ENCODE results near the gene MRPS34.

Gene MRPS34

GRCh38 chr16:1794221-1794871 lies 21.4 kb upstream of the MRPS34 start:
- no peak for DNase-seq

GRCh38 chr16:1793578-1794220 lies 20.8 kb upstream of the MRPS34 start, which contains the start of gene IGFALS:
TSS of gene IGFALS (minus strand) at chr16:1793705. CDS start at chr16:1793652, 53 bp downstream.
- DNase-seq, result no peak

GRCh38 chr16:1792836-1793577 lies 20.1 kb upstream of the MRPS34 start:
- no peak for DNase-seq

DNA sequence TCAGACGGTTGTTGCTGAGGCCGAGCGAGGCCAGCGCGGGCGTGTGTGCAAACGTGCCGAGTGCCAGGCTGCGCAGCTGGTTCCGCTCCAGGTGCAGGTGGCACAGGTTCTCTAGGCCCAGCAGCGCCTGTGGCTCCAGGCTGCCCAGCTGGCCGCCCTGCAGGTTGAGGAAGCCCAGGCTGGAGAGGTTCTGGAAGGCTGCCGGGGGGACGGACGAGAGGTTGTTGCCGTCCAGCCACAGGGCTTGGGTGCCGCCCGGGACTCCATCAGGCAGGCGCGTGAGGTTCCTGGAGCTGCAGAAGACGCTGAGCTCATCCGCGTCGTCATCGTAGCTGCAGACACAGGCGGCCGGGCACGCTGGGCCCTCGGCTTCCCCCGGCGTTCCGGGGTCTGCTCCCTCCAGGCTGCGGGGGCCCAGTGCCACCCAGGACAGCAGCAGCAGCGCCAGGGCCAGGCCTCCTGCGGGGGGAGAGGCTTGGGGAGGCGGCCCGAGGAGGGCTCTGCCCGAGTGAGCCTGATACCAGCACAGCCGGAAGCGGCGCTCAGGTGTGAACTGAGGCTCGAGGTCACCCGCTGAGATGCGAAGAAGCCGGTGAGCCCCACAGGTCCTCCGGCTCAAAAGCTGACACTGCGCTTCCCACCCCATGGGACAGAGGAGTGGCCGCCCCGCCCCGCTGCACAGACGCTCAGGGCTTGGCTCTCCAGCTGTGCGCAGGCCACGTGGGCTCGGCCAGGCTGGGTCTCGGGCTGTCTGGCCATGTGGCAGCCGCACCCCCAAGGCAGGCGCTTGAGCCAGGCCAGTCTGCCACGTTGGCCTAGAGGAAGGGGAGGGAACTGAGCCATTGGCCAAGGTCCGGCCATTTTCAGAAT lies 19.2 kb upstream of the MRPS34 start:
- no peak for DNase-seq

- DNase-seq, result no peak
Measured at GRCh38 chr16:1791256-1791942, 18.5 kb upstream of the MRPS34 start.

GRCh38 chr16:1790611-1791255 lies 17.8 kb upstream of the MRPS34 start:
- DNase-seq, result no peak

DNA sequence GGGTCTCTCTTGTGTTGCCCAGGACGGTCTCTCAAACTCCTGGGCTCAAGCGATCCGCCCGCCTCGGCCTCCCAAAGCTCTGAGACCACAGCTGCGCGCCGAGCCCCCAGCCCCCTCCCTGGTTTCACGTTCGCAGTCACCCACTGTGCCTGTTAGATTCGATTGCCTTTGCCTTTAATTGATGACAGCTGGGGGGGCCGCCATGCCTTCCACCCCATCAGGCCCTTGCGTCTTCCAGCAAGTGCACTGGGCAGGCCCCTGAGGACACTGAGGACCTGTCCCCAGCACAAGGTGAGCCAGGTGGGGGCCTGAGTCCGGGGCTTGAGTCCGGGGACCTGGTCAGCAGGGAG lies 17.3 kb upstream of the MRPS34 start:
- DNase-seq, result no peak

GRCh38 chr16:1789643-1790045 lies 16.7 kb upstream of the MRPS34 start:
- DNase-seq, result no peak

DNA sequence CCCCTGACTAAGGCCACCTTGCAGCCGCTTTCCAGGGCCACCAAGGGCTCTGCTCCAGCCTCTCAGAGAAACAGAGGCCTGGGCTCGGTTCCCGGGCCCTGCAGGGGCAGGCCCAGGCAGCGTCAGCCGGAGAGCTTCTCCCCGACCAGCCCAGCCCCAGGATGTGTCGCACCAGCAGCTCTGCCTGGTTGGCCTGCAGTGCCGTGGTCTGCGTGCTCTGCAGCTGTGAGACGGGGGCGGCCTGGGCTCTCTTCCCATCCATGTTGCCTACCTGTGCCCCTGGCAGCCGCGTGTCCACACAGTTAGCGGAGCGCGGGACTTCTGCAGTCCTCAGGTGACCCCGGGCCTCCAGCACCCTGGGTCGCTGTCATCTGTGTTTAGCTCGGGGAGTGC lies 15.8 kb upstream of the MRPS34 start:
- no peak for DNase-seq

DNA sequence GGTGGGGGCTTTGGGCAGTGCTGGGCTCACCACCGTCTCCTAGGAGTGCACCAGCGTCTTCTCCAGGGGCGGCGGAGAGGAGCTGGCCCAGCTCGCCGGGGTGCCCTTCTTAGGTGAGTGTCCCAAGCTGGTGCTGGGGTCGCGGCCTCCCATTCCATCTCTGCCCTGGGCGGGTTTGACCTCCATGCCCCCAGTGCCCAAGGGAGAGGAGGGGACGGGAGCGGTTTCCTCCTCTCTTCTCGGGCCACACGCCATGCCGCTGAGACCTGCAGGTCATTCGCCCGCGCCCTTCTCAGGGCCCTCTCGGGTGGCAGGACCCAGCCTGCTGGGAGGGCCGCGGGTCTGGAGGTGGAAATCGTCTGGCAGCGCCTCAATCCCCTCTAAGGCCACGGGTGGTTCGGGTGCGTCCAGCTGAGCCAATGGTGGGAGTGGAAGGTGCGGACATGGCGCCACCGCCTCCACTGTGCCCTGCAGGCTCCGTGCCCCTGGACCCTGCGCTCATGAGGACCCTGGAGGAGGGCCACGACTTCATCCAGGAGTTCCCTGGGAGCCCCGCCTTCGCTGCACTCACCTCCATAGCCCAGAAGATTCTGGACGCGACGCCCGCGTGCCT lies 15.3 kb upstream of the MRPS34 start:
- DNase-seq, result no peak

DNA sequence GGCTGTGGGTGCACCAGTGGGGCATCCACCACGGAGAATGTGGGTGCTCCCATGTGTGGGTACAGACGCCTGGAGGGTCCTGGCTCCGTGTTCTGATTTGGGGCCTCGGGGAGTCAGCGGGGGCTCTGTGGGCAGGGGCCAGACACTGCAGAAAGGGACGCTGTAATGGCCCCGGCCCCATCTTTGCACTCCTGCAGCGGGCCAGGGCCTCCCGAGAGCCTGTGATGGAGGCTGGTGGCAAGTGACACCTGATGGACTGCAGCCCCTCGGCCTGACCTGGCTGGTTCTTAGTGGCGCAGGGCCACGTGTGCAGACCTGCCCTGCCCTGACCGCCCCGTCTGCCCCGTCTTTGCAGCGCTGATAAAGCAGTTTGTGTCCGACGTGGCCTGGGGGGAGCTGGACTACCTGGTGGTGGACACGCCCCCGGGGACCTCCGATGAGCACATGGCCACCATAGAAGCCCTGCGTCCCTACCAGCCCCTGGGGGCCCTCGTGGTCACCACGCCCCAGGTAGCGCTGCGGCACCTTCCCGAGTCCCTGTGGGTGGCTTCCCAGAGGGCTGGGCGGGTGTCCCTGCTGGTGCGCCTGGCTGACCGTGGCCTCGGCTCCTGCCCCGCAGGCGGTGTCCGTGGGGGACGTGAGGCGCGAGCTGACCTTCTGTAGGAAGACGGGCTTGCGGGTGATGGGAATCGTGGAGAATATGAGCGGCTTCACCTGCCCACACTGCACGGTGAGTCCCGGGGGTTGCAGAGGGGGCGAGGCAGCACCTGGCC lies 14.6 kb upstream of the MRPS34 start:
- no peak for DNase-seq

DNA sequence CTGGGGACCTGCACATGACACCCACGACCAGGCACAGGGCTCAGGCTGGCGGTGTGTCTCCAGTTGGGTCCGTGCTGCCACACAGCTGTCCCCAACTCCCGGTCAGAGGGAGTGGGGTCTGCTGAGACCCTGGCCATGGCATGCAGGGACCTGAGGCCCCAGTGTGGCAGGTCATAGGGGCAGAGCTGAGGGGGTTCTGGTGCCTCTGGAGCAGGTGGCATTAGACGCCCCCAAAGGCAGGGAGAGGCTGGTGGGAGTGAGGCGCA lies 14.1 kb upstream of the MRPS34 start:
- no peak for DNase-seq

DNA sequence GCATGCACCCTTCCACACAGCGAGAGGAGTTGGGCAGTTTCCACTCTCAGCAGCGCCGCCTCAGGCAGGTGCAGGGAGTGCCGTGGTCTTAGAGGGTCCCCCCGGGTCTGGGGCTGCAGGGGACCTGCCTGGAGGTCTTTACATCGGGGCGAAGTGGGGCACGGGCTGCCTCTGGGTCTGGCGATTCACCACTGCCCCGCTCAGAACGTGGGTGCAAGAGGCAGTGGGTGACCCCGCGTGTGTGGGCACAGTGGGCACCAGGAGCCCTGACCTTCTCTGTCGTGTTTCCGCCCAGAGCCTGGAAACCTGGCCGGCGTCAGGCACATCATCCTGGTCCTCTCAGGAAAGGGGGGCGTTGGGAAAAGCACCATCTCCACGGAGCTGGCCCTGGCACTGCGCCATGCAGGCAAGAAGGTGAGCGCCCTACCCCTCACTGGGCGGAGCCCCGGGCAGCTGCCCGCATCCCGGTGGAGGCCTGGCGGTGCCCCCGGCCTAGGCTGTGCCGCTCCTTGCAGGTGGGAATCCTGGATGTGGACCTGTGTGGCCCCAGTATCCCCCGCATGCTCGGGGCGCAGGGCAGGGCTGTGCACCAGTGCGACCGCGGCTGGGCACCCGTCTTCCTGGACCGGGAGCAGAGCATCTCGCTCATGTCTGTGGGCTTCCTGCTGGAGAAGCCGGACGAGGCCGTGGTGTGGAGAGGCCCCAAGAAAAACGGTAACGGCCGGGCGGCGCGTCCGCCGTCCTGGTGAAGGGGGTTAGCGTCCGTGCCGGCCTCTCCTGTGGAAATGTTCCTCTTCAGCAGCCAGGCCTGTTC lies 13.5 kb upstream of the MRPS34 start:
- no peak for DNase-seq

DNA sequence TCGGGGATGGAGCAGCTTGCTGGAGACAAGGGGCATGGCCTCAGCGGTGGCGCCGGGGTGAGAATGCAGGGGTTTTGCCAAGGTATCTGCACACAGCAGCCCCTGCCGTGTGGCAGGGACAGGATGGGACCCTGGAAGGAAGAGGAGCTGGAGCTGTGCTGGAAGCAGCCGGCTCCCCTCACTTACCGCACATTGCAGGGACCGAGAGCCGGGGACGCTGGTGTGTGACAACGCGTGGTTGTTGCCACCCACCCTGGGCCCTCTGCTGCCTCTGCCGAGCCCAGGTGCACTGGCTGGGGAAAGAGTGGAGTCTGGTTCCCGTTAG lies 12.9 kb upstream of the MRPS34 start:
- DNase-seq, result no peak

GRCh38 chr16:1784977-1785845 lies 12.3 kb upstream of the MRPS34 start:
- DNase-seq, result no peak

- peak; percentile 100 for DNase-seq
Measured at GRCh38 chr16:1782408-1783264, 9.7 kb upstream of the MRPS34 start, which contains the start of the genes NUBP2 and SPSB3. TSS of gene NUBP2 (plus strand) at chr16:1782960. CDS start at chr16:1783021, 61 bp downstream. TSS of gene SPSB3 (minus strand) at chr16:1782571. CDS start at chr16:1781483, 1,088 bp downstream.

GRCh38 chr16:1781758-1782407 lies 8.9 kb upstream of the MRPS34 start:
- peak in 1 of 2 donors; percentile 23 for DNase-seq
